NCI-H345 treated with DMSO at 0.1 percent for 48 hours (cell line): ENCODE data around the gene SPDYE4.

Experiments
- DNase-seq: peaks from one replicate; lab custom pipeline; 2025; ENCODE audit not compliant: unreplicated experiment; lab: John Stamatoyannopoulos, UW

The SPDYE4 gene

DNA sequence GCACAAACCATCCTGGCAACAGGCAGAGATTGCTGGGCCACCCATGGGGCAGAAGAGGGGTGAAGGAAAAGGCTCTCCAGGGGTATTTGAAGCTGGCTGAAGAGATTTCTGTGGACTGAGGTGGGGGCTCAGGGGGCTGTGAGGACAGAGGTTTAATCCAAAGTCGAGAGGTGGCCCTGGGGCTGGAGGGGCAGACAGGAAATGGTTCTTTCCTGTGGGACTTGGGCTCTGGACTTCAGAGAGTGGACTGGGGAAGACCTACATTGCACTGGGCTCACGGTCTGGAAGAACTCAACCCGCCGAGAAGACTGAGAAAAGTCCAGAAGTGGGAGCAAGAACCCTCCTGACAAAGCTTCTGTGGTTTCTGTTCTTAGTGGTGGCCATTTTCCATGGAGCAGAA, 16.6 kb downstream of the SPDYE4 start:
- no peak for DNase-seq

DNA sequence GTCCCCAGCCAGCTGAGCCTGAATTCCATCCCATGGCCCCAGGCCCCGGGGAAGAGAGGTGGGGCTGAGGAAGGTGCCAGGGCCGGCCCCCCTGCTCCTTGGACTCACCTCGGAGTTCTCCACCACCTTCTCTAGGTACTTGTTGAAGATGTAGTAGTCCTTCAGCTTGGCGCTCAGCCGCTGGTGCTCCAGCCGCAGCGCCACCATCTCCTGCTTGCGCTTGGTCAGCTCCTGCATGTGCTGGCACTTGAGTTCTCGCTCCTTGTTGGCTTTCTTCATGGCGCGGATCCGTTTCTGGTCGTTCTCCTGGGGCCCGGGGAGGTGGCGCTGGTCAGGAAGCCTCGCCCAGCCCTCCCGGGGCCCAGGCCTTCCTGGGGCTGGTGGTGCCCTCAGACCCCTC, 17.0 kb downstream of the SPDYE4 start:
- no peak for DNase-seq

DNA sequence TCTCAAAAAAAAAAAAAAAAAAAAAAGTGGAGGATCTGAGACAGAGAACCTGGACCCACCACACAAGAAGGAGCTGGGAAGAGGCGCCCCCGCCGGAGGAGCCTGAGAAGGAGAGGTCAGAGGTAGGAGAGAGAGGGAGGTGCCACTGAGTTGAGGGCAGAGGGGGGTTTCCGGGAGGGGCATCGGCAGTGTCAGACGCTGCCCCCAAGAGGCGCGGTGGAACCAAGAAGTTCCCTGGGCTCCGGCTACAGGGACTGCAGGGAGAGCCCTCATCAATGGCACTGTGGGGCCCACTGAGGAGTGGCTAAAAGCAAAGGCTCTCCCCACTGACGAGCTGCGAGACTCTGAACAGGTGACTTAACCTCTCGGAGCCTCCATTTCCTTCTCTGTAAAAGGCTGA, 17.9 kb downstream of the SPDYE4 start:
- DNase-seq: no peak

DNA sequence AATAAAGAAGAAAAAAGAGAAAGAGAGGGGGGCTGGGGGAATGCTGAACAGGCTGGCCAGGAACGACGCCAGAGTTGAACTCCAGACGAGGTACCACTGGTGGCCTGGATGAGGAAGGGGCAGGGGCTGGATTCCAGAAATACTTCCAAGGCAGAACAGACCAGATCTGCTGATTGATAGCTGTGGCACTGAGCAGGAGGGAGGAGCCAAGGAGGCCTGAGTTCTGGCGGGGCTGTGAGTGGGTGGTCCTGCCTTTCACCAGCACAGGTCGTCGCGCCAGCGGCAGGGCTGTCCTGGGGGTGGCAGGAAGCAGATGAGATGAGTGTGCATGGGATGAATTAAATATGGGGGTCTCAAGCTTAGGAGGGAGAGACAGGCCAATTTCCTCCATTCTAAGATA, 19.2 kb downstream of the SPDYE4 start:
- no peak for DNase-seq

DNA sequence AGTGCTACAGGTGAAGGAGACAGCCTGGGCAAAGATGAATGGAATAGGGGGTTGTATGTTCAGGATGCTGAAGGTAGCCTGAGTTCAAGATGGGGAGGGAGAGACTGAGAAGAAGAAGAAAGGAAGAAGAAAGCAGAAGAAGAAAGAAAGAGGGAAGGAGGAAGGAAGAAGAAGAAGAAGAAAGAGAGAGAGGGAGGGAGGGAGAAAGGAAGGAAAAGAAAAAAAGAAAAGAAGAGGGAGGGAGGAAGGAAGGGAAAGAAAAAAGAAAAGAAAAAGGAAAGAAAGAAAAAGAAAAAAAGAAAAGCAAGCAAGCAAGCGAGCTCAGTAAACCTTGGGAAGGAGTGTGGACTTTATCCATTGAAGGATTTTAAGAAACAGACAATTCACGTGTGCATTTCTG, 21.6 kb downstream of the SPDYE4 start:
- DNase-seq: no peak

- no peak for DNase-seq
Measured at GRCh38 chr17:8736362-8736761, 22.0 kb downstream of the SPDYE4 start.

DNA sequence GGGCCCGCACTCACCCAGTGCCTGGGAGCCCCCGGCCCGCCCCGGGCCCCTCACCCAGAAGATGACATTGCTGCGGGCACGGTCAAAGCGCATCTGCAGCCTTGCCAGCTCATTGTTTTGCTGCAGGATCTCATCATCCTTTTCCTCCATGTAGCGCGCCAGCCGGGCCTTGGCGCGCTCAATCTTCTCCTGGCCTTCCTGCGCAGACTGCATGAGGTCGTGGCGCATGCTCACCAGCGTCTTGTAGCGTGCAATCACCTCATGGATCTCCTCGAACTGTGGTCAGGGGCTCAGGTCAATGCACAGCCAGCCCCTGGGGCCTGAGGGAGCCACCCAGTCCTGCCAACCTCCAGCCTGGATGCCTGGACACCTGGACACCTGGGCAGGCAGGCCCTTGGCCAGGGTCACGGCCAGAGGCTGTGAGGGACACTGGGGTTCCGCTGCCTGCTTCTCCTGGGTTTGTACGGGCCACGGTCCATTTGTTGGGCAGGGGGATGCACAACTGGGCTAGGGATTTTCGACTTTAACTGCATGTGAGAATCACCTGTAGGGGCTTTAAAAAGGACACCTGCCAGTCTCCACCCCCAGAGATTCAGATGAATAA, 22.9 kb downstream of the SPDYE4 start:
- no peak for DNase-seq

- DNase-seq: no peak
Measured at GRCh38 chr17:8734876-8735275, 23.5 kb downstream of the SPDYE4 start.

DNA sequence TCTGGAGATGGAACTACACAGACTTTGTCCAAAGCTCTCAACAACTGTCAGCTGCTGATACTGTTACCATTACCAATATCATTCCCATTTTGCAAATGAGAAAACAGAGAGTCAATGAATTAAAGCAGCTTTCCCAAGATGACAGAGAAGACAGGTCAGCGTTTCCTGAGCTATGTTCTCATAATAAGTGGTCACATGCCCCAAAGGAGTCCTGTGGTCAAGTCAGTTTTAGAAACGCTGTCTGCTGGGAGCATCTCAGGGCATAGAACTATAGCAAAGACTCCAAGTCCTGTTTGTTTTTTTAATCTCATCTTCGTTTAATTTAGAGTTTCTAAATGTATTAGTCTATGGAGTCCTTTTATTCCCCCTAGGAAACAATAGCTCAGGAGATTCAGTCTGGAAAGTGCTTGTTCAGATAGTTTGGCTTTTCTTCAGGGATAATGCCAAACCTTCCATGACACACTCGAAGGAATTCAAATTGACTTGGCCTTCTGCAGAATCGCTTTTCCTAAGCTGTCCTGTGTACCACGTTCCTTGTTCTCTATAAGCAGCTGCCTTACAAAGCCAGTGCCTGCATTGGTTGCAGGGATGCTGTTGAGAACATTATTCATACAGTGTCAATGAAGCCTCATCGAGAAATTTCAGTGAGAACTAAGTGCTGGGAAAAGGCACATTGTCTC, 25.8 kb downstream of the SPDYE4 start:
- no peak for DNase-seq

GRCh38 chr17:8729860-8730259, 28.5 kb downstream of the SPDYE4 start:
- DNase-seq: no peak

- DNase-seq: no peak
Measured at GRCh38 chr17:8729421-8729820, 28.9 kb downstream of the SPDYE4 start.

GRCh38 chr17:8728971-8729370, 29.4 kb downstream of the SPDYE4 start:
- DNase-seq: no peak

- no peak for DNase-seq
Measured at GRCh38 chr17:8728251-8728938, 30.0 kb downstream of the SPDYE4 start.

GRCh38 chr17:8726941-8727555, 31.3 kb downstream of the SPDYE4 start:
- no peak for DNase-seq

DNA sequence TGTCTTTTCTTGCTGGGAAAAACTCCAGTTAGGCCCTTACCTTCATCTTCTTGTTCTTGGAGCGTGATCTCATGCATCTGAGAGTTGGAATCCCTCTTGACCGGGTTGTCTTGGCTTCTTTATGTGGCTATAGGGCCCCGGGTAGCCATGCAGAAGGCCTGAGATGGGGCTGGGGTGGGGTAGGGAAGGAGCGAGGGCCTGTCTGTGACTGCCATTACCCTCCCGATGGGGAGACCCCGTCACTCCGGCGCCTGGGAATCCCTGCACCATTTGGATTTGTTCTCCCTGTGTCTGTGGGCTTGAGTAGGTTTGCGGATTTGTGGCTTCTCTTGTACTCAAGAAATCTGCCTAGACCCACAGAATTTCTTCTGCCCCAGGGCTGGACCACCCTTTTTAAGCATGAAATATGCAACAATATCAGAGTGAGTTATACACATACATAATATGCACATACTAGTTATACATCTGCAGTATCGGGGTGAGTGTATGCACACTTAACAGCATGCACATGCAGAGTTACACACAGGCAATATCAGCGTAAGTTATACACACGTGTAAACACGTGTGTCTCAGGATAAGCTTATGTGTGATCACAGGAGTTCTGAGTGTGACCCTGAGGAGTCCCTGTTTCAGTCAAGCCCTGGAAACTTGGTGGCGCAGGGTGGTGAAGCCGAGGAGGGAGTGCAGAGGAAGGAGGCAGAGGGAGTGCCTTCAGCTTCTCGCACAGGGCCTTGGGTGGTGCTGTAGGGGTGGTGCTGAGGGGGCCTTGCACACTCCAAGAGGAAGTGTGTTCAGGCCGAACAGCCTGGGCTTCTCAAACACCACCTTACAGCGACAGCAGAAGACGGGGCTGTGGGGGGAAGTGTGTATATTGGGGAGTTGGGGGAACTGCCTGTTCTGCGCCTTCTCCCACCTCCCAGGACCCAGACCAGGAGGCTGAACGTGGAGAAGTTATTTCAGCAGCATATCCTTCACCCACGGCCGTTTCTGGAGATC, 32.2 kb downstream of the SPDYE4 start:
- DNase-seq: no peak

DNA sequence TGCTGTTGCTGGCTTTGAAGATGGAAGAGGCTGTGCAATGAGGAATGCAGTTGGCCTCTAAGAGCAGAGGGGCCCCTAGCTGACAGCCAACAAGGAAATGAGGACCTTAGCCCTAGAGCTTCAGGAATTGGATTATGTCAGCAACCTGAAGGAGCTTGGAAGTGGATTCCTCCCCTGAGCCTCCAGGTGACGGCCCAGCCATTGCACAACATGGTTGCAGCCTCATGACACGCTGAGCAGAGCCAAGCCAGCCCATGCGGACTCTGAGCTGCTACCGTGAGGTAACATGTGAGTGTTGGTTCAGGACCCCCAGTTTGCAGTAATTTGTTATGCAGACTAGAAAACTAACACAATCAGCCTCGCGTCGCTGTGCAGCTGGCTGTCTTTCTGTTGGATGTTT, 33.9 kb downstream of the SPDYE4 start:
- no peak for DNase-seq

DNA sequence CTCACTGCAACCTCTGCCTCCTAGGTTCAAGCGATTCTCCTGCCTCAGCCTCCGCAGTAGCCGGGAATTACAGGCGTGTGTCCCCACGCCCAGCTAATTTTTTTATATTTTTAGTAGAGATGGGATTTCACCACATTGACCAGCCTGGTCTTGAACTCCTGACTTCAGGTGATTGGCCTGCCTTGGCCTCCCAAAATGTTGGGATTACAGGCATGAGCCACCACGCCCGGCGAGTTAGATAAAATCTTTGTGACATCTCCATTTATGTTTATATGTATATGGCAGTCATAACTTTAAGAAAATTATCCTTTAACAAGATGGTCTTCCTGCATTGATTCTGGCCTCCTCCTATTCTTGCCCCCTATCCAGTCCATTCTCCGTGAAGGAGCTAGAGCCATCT, 37.8 kb downstream of the SPDYE4 start:
- no peak for DNase-seq

- no peak for DNase-seq
Measured at GRCh38 chr17:8719291-8720246, 38.8 kb downstream of the SPDYE4 start.

DNA sequence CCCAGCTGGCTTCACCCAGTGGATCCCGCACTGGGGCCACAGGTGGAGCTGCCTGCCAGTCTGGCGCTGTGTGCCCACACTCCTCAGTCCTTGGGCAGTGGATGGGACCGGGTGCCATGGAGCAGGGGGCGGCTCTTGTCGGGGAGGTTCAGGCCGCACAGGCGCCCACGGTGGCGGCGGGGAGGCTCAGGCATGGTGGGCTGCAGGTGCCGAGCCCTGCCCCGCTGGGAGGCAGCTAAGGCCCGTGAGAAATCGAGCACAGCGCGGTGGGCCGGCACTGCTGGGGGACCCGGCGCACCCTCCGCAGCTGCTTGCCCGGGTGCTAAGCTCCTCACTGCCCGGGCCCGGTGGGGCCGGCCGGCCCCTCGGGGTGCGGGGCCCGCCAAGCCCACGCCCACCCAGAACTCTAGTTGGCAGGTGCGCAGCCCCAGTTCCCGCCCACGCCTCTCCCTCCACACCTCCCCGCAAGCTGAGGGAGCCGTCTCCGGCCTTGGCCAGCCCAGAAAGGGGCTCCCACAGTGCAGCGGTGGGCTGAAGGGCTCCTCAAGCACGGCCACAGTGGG, 40.3 kb downstream of the SPDYE4 start:
- DNase-seq: no peak
